Eye (tissue), 1 donor: ENCODE data around the gene ATOH1.

Experiments used
- DNase-seq: peaks from one replicate; pipeline ENCODE4 v3.0.0-alpha.2; 2015

ATOH1 gene, protein sequence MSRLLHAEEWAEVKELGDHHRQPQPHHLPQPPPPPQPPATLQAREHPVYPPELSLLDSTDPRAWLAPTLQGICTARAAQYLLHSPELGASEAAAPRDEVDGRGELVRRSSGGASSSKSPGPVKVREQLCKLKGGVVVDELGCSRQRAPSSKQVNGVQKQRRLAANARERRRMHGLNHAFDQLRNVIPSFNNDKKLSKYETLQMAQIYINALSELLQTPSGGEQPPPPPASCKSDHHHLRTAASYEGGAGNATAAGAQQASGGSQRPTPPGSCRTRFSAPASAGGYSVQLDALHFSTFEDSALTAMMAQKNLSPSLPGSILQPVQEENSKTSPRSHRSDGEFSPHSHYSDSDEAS

GRCh38 chr4:93828332-93828994, at the start of gene ATOH1:
Gene ATOH1 (plus strand): TSS chr4:93828753. CDS start chr4:93828927, 174 bp downstream.
- DNase-seq, result peak; percentile 83

GRCh38 chr4:93779228-93779627, 49.3 kb upstream of the ATOH1 start:
- DNase-seq, result no peak

- DNase-seq, result no peak
Observed at GRCh38 chr4:93780080-93780479, 48.5 kb upstream of the ATOH1 start.

GRCh38 chr4:93781198-93781597, 47.4 kb upstream of the ATOH1 start:
- DNase-seq, result no peak

GRCh38 chr4:93786149-93786548, 42.4 kb upstream of the ATOH1 start:
- no peak for DNase-seq

DNA sequence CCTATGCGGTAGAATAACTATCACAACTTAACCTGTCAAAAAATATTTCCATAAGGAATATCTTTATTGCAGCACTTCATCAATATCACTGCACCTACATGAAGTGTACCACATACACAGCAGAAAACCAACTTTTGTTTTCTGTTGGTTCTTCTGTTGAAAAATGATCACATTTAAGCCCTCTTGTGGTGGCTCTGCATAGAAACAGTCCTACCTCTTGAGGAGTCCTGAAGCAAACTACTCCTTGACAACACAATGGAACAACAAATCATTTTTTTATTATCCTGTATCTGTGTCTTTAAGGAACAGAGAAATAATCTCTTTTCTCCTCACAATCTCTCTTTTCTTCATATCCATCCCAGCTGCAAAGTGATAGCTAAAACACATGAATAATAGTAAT, 39.8 kb upstream of the ATOH1 start:
- peak; percentile 24 for DNase-seq

DNA sequence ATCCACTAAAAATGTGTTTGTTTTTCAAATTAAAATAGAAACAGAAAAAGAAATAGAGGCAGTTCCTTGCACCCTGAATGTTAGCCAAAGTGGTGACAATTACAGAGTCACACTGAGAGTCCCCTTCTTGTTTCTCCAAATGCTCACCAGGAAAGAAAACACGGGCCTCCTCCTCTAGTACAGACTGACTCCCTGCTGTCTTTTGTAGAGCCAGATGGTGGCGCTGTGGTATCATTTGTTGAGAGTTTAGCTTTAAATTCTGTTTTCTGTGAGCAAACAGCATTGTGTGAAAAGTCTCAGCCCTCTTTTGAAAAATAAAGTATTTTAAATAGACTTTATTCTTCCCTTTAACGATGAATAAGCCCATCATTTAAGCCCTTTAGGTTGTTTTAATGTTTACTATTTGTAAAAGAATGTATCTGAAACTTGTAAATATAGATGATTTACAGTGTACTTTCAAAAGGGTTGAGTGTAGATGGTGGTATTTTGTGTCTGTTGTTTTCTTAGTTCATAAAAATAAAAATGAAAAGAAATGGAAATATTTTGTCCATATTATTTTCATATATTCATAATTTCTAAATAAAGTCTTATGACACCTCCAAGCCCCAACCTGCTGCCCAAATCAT, 36.9 kb upstream of the ATOH1 start:
- DNase-seq, result peak; percentile 88

GRCh38 chr4:93802045-93802444, 26.5 kb upstream of the ATOH1 start:
- no peak for DNase-seq

DNA sequence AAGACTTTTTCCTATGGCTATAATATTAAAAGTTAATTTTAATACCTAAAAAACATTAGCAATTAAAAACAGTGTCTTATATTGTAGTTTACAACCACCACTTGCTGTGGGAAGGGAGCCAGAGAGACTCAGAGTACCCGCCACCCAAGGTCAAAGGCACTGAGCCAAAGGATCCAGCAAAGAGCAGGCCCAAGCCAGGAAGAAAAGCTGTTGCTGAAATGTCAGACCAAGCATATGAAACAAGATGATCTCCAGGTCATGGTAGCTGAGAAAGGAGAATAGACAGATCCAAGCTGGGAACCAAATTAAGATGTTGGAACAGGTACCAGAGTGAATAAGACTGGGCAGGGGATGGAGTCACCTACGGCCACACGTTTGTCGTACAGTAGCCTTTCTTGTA, 18.8 kb upstream of the ATOH1 start:
- no peak for DNase-seq

- DNase-seq, result peak; percentile 22
Observed at GRCh38 chr4:93810340-93810992, 18.1 kb upstream of the ATOH1 start.

GRCh38 chr4:93813092-93813491, 15.5 kb upstream of the ATOH1 start:
- no peak for DNase-seq

DNA sequence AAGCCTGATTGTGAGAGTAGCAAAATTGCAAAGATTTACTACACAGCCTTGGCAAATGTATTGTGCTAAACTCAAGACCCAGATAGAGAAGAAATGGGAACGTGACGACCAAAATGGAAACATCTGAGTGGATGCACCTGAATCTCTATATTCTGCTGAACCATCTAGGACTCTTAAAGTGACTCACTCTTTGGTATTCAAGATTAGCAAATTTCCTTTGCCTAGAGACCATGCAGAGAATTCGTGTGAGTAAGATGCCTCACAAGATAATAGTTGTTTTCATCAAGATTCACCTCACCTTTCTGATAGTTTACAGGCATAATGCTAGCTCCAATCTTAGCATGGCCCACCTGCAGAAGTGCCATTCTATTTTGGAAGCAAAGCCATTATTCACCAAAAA, 14.4 kb upstream of the ATOH1 start:
- DNase-seq, result no peak

DNA sequence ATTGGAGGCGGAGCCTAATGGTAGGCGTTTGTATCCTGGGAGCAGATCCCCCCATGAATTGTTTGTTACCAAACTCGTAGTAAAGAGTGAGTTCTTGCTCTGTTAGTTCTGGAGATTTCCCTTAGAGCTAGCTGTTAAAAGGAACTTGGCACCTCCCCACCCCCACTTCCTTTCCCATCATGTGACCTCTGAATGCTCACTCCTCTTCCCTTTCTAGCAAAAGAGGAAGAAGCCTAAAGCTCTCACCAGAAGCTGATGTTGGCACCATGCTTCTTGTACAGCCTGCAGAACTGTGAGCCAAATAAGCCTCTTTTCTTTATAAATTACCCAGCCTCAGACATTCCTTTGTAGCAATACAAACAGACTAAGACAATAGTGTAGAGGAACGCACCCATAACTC, 13.8 kb upstream of the ATOH1 start:
- DNase-seq, result no peak

- no peak for DNase-seq
Observed at GRCh38 chr4:93825551-93826216, 2.9 kb upstream of the ATOH1 start.

- DNase-seq, result no peak
Observed at GRCh38 chr4:93827272-93827947, 1.1 kb upstream of the ATOH1 start.

- peak; percentile 73 for DNase-seq
Observed at GRCh38 chr4:93828995-93829819, 654 bp downstream of the ATOH1 start.

DNA sequence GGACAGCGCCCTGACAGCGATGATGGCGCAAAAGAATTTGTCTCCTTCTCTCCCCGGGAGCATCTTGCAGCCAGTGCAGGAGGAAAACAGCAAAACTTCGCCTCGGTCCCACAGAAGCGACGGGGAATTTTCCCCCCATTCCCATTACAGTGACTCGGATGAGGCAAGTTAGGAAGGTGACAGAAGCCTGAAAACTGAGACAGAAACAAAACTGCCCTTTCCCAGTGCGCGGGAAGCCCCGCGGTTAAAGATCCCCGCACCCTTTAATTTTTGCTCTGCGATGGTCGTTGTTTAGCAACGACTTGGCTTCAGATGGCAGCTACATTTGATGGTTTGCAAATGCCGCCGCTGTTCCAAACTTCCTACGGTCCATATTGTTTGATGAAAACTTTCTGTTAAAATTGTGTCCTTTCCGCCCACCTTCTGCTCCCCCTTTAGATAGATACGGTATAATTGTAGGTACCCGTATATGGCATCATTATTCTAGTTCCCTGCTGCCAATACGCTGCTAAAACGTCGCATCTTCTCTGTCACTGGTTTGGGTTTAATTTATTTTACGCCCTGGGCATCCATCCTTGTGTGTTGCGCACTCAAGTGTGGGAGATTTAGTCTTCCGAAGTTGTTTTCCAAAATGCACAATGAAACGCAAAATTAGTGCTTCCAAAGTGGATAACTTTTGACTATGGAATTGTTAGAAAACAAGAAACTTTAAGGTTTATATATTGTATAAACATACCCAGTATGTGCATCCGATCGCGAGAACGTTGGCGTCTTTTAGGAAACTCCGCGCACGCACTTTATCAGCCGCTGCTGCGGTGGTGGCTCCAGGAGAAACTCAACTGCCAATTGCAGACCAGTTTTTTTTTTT, 1.5 kb downstream of the ATOH1 start:
- DNase-seq, result peak; percentile 76

GRCh38 chr4:93831716-93832496, 3.4 kb downstream of the ATOH1 start:
- peak; percentile 68 for DNase-seq

GRCh38 chr4:93834249-93835066, 5.9 kb downstream of the ATOH1 start:
- DNase-seq, result peak; percentile 79
